Trophoblast cell (in vitro differentiated cells and primary cell): ENCODE measurements around the gene QKI.
A peak's percentile ranks its signal among the peaks of the same experiment; 100 is the strongest.

Source experiments
- DNase-seq, 2 donors: peaks; one replicate each; pipeline ENCODE4 v3.0.0-alpha.2; 2016
- H2AFZ ChIP-seq: 2 replicates; pipeline ENCODE4 v1.6.1; 2013; ENCODE audit warnings: low read length, moderate library complexity, mild to moderate bottlenecking; ENCODE audit not compliant: insufficient read depth, poor library complexity
- H2AK5ac ChIP-seq: 2 replicates; pipeline ENCODE4 v1.6.1; 2013; ENCODE audit warnings: mild to moderate bottlenecking, low read length
- H2BK120ac ChIP-seq: 2 replicates; pipeline ENCODE4 v1.6.1; 2013; ENCODE audit warnings: low read length, mild to moderate bottlenecking, moderate library complexity; ENCODE audit not compliant: insufficient read depth, poor library complexity
- H2BK12ac ChIP-seq: 2 replicates; pipeline ENCODE4 v1.6.1; 2013; ENCODE audit warnings: mild to moderate bottlenecking, low read length, moderate library complexity
- H2BK5ac ChIP-seq: 2 replicates; pipeline ENCODE4 v1.6.1; 2013; ENCODE audit warnings: low read length, low read depth, moderate library complexity, mild to moderate bottlenecking; ENCODE audit not compliant: poor library complexity
- H3K14ac ChIP-seq: 2 replicates; pipeline ENCODE4 v1.6.1; 2013; ENCODE audit warnings: mild to moderate bottlenecking, low read length
- H3K18ac ChIP-seq: 2 replicates; pipeline ENCODE4 v1.6.1; 2013; ENCODE audit warnings: mild to moderate bottlenecking, low read length
- H3K23ac ChIP-seq: 2 replicates; pipeline ENCODE4 v1.6.1; 2013; ENCODE audit warnings: low read length
- H3K27ac ChIP-seq: 2 replicates; pipeline ENCODE4 v1.5.1; 2013; ENCODE audit warnings: low read depth, mild to moderate bottlenecking, inconsistent platforms, low read length, moderate library complexity
- H3K27me3 ChIP-seq: 2 replicates; pipeline ENCODE4 v1.6.1; 2013; ENCODE audit warnings: inconsistent platforms, mild to moderate bottlenecking, low read length, moderate library complexity; ENCODE audit not compliant: insufficient read depth
- H3K36me3 ChIP-seq, 2 experiments: 1 replicate in 1 of 2; 2 replicates in 1 of 2; pipeline ENCODE4 v1.6.1; 2013; ENCODE audit warnings: low read length in 2 of 2, mild to moderate bottlenecking in 2 of 2, moderate library complexity in 1 of 2; ENCODE audit not compliant: insufficient read depth in 2 of 2, control insufficient read depth in 1 of 2
- H3K4ac ChIP-seq: 2 replicates; pipeline ENCODE4 v1.6.1; 2013; ENCODE audit warnings: low read depth, mild to moderate bottlenecking, low read length, moderate library complexity
- H3K4me1 ChIP-seq, 2 experiments: 1 replicate in 1 of 2; 2 replicates in 1 of 2; pipeline ENCODE4 v1.6.1; 2013; ENCODE audit warnings: low read length in 2 of 2, mild to moderate bottlenecking in 2 of 2, moderate library complexity in 1 of 2; ENCODE audit not compliant: insufficient read depth in 2 of 2, control insufficient read depth in 1 of 2
- H3K4me2 ChIP-seq: 2 replicates; pipeline ENCODE4 v1.6.1; 2013; ENCODE audit warnings: inconsistent platforms, mild to moderate bottlenecking, low read length, moderate library complexity
- H3K4me3 ChIP-seq: 2 replicates; pipeline ENCODE4 v1.5.1; 2013; ENCODE audit warnings: mild to moderate bottlenecking, low read depth, low read length, inconsistent platforms
- H3K79me1 ChIP-seq: one replicate; pipeline ENCODE4 v1.6.1; 2013; ENCODE audit warnings: low read length
- H3K79me2 ChIP-seq: 2 replicates; pipeline ENCODE4 v1.6.1; 2013; ENCODE audit warnings: low read length, mild to moderate bottlenecking; ENCODE audit not compliant: control insufficient read depth, insufficient read depth, poor library complexity
- H3K9ac ChIP-seq: 2 replicates; pipeline ENCODE4 v1.6.1; 2013; ENCODE audit warnings: mild to moderate bottlenecking, low read length
- H3K9me3 ChIP-seq: 2 replicates; pipeline ENCODE4 v1.6.1; 2013; ENCODE audit warnings: low read depth, mild to moderate bottlenecking, control low read depth, inconsistent platforms, low read length; ENCODE audit not compliant: insufficient read depth
- H4K12ac ChIP-seq: 2 replicates; pipeline ENCODE4 v1.6.1; 2013; ENCODE audit warnings: low read depth, mild to moderate bottlenecking, low read length, moderate library complexity
- H4K8ac ChIP-seq: 2 replicates; pipeline ENCODE4 v1.6.1; 2013; ENCODE audit warnings: low read depth, mild to moderate bottlenecking, low read length, moderate library complexity
- H4K91ac ChIP-seq: one replicate; pipeline ENCODE4 v1.6.1; 2013; ENCODE audit warnings: low read depth, mild to moderate bottlenecking, low read length, moderate library complexity
- WGBS: extraction: QIAGEN DNeasy Blood & Tissue Kit; methylation state at CpG from one replicate; pipeline ENCODE4 v1.1.7; 2013; ENCODE audit warnings: missing lambda C conversion rate; ENCODE audit not compliant: insufficient read length, insufficient coverage; ENCODE audit errors: extremely low coverage; 5-methylcytosine and 5-hydroxymethylcytosine counted together

The QKI gene

GRCh38 chr6:163454425-163454824 is 39.9 kb downstream of the QKI start:
- Histone ChIP-seq H3K79me1 (no peaks in the 10 kb centered on the region), H2AK5ac (no peak overlapping the region), H3K4me3 (no peak overlapping the region), H4K12ac (no peak overlapping the region), H3K27me3 (no peaks in the 10 kb centered on the region), H3K4me1 (peaks cover 0 to 3% of the 10 kb centered on the region in 2 experiments), H3K9me3 (no peaks in the 10 kb centered on the region), H3K79me2 (peaks cover 9% of the 10 kb centered on the region), H3K18ac (no peak overlapping the region), H4K91ac (no peak overlapping the region), H2BK120ac (no peak overlapping the region), H3K27ac (no peak overlapping the region), H2BK5ac (no peak overlapping the region), H2BK12ac (no peak overlapping the region), H3K23ac (no peak overlapping the region), H3K4me2 (no peak overlapping the region), H3K14ac (no peak overlapping the region), H3K36me3 (peaks cover 2 to 4% of the 10 kb centered on the region in 2 experiments), H4K8ac (no peak overlapping the region), H3K9ac (no peak overlapping the region), H3K4ac (no peak overlapping the region), H2AFZ (no peak overlapping the region)
- DNase-seq, result no peak
- no CpG with 5 or more reads among the region's 2 CpGs for WGBS

- no peak overlapping the region for H2BK120ac ChIP-seq
- no peak overlapping the region for H3K14ac ChIP-seq
- no peaks in the 10 kb centered on the region for H3K9me3 ChIP-seq
- no peak overlapping the region for H3K18ac ChIP-seq
- H3K9ac ChIP-seq, result no peak overlapping the region
- peaks cover 0 to 3% of the 10 kb centered on the region in 2 experiments for H3K4me1 ChIP-seq
- no peak overlapping the region for H3K27ac ChIP-seq
- H3K36me3 ChIP-seq, result peaks cover 2 to 4% of the 10 kb centered on the region in 2 experiments
- peaks cover 6% of the 10 kb centered on the region for H3K79me2 ChIP-seq
- no peak for DNase-seq
- H3K4me3 ChIP-seq, result no peak overlapping the region
- no peak overlapping the region for H3K4ac ChIP-seq
- H3K27me3 ChIP-seq, result no peaks in the 10 kb centered on the region
- no peak overlapping the region for H4K91ac ChIP-seq
- no peak overlapping the region for H4K12ac ChIP-seq
- no peaks in the 10 kb centered on the region for H3K79me1 ChIP-seq
- H2BK5ac ChIP-seq, result no peak overlapping the region
- no peak overlapping the region for H2AK5ac ChIP-seq
- H4K8ac ChIP-seq, result no peak overlapping the region
- H3K4me2 ChIP-seq, result no peak overlapping the region
- no peak overlapping the region for H2BK12ac ChIP-seq
- H2AFZ ChIP-seq, result no peak overlapping the region
- H3K23ac ChIP-seq, result no peak overlapping the region
Measured at GRCh38 chr6:163455552-163455951, 41.0 kb downstream of the QKI start.

GRCh38 chr6:163457637-163458561 is 43.4 kb downstream of the QKI start:
- DNase-seq, result peak; percentile 88 to 91

GRCh38 chr6:163459007-163459406 is 44.5 kb downstream of the QKI start:
- H3K18ac ChIP-seq, result no peak overlapping the region
- H2BK12ac ChIP-seq, result no peak overlapping the region
- no peak overlapping the region for H4K8ac ChIP-seq
- peak in 1 of 2 donors; percentile 33 for DNase-seq
- no peak overlapping the region for H3K23ac ChIP-seq
- H3K4me2 ChIP-seq, result no peak overlapping the region
- H2BK5ac ChIP-seq, result no peak overlapping the region
- peak overlapping the region; percentile 53 for H3K4ac ChIP-seq
- H3K9me3 ChIP-seq, result no peaks in the 10 kb centered on the region
- H4K91ac ChIP-seq, result no peak overlapping the region
- no peak overlapping the region for H2BK120ac ChIP-seq
- H2AFZ ChIP-seq, result no peak overlapping the region
- no peak overlapping the region for H2AK5ac ChIP-seq
- H3K79me1 ChIP-seq, result no peaks in the 10 kb centered on the region
- H3K79me2 ChIP-seq, result peaks cover 6% of the 10 kb centered on the region
- no peak overlapping the region for H3K9ac ChIP-seq
- H3K4me1 ChIP-seq, result peaks cover 0 to 3% of the 10 kb centered on the region in 2 experiments
- no peak overlapping the region for H4K12ac ChIP-seq
- H3K14ac ChIP-seq, result no peak overlapping the region
- H3K4me3 ChIP-seq, result no peak overlapping the region
- WGBS, result no CpG with 5 or more reads among the region's 2 CpGs
- H3K36me3 ChIP-seq, result peaks cover 2 to 4% of the 10 kb centered on the region in 2 experiments
- H3K27ac ChIP-seq, result no peak overlapping the region
- no peaks in the 10 kb centered on the region for H3K27me3 ChIP-seq

More at GRCh38 chr6:163457637-163458561, 43.4 kb downstream of the QKI start:
- Histone ChIP-seq H3K18ac (no peak overlapping the region), H3K36me3 (peaks cover 2 to 4% of the 10 kb centered on the region in 2 experiments), H3K27ac (no peak overlapping the region), H3K4me2 (no peak overlapping the region), H3K14ac (no peak overlapping the region), H3K9me3 (no peaks in the 10 kb centered on the region), H4K91ac (no peak overlapping the region), H3K27me3 (no peaks in the 10 kb centered on the region), H4K12ac (no peak overlapping the region), H2AK5ac (no peak overlapping the region), H3K23ac (no peak overlapping the region), H3K79me2 (peaks cover 6% of the 10 kb centered on the region), H3K79me1 (no peaks in the 10 kb centered on the region), H2AFZ (no peak overlapping the region), H4K8ac (no peak overlapping the region), H3K4me3 (no peak overlapping the region), H2BK5ac (no peak overlapping the region), H3K4ac (peak overlapping the region; percentile 75), H3K4me1 (peaks cover 0 to 3% of the 10 kb centered on the region in 2 experiments), H3K9ac (no peak overlapping the region), H2BK12ac (no peak overlapping the region), H2BK120ac (no peak overlapping the region)
- WGBS, result no CpG with 5 or more reads among the region's 3 CpGs
